Ishikawa (cell line): Measurements from ENCODE around the gene STARD8.

ENCODE experiments used
- CEBPB ChIP-seq: IDR thresholded peaks from 2 replicates; pipeline ENCODE4 v1.6.1; 2012
- CREB1 ChIP-seq: IDR thresholded peaks from 2 replicates; pipeline ENCODE4 v1.6.1; 2012; ENCODE audit warnings: low read depth
- EGR1 ChIP-seq: IDR thresholded peaks from 2 replicates; pipeline ENCODE4 v1.6.1; 2012
- EP300 ChIP-seq: IDR thresholded peaks from 2 replicates; pipeline ENCODE4 v1.6.1; 2012; ENCODE audit warnings: borderline replicate concordance
- FOXM1 ChIP-seq: IDR thresholded peaks from 2 replicates; pipeline ENCODE4 v1.6.1; 2012; ENCODE audit warnings: low read depth, borderline replicate concordance
- NFIC ChIP-seq: IDR thresholded peaks from 2 replicates; pipeline ENCODE4 v1.6.1; 2012
- RAD21 ChIP-seq: IDR thresholded peaks from 2 replicates; pipeline ENCODE4 v1.6.1; 2012; ENCODE audit warnings: low read depth
- TAF1 ChIP-seq: IDR thresholded peaks from 2 replicates; pipeline ENCODE4 v1.6.1; 2012; ENCODE audit warnings: low read depth, mild to moderate bottlenecking
- TCF12 ChIP-seq: IDR thresholded peaks from 2 replicates; pipeline ENCODE4 v1.6.1; 2012; ENCODE audit warnings: low read depth
- TEAD4 ChIP-seq: IDR thresholded peaks from 2 replicates; pipeline ENCODE4 v1.6.1; 2012
- YY1 ChIP-seq: IDR thresholded peaks from 2 replicates; pipeline ENCODE4 v1.6.1; 2012; ENCODE audit warnings: low read depth
- ZBTB7A ChIP-seq: IDR thresholded peaks from 2 replicates; pipeline ENCODE4 v1.6.1; 2012; ENCODE audit warnings: low read depth
- TF ChIP-seq, protein P1 (sequence below): IDR thresholded peaks from 2 replicates; pipeline ENCODE4 v1.6.1; 2012
- TF ChIP-seq, protein P2 (sequence below): IDR thresholded peaks from 2 replicates; pipeline ENCODE4 v1.6.1; 2012; ENCODE audit warnings: low read depth, mild to moderate bottlenecking
- TF ChIP-seq, protein P3 (sequence below): IDR thresholded peaks from 2 replicates; pipeline ENCODE4 v1.6.1; 2012

Gene STARD8

DNA sequence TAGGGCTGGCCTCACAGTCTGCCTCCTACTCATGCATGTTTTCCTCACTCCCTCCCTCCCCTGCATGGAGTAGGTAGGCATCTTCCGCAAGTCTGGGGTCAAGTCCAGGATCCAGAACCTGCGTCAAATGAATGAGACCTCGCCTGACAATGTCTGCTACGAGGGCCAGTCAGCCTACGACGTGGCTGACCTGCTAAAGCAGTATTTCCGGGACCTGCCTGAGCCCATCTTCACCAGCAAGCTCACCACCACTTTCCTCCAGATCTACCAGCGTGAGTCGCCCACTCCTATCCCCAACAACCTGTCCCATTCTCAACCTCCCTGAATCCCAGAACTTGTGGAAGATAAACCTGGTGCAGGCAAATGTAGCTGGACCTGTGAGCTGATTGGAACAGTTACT is 73.4 kb downstream of the STARD8 start:
- TF ChIP-seq, protein P1, sequence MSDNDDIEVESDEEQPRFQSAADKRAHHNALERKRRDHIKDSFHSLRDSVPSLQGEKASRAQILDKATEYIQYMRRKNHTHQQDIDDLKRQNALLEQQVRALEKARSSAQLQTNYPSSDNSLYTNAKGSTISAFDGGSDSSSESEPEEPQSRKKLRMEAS: no peak
- TF ChIP-seq YY1 (no peak), CREB1 (no peak), NFIC (no peak), FOXM1 (no peak), TEAD4 (no peak), RAD21 (no peak), EGR1 (no peak), TAF1 (no peak), ZBTB7A (no peak)
- TF ChIP-seq, protein P2, sequence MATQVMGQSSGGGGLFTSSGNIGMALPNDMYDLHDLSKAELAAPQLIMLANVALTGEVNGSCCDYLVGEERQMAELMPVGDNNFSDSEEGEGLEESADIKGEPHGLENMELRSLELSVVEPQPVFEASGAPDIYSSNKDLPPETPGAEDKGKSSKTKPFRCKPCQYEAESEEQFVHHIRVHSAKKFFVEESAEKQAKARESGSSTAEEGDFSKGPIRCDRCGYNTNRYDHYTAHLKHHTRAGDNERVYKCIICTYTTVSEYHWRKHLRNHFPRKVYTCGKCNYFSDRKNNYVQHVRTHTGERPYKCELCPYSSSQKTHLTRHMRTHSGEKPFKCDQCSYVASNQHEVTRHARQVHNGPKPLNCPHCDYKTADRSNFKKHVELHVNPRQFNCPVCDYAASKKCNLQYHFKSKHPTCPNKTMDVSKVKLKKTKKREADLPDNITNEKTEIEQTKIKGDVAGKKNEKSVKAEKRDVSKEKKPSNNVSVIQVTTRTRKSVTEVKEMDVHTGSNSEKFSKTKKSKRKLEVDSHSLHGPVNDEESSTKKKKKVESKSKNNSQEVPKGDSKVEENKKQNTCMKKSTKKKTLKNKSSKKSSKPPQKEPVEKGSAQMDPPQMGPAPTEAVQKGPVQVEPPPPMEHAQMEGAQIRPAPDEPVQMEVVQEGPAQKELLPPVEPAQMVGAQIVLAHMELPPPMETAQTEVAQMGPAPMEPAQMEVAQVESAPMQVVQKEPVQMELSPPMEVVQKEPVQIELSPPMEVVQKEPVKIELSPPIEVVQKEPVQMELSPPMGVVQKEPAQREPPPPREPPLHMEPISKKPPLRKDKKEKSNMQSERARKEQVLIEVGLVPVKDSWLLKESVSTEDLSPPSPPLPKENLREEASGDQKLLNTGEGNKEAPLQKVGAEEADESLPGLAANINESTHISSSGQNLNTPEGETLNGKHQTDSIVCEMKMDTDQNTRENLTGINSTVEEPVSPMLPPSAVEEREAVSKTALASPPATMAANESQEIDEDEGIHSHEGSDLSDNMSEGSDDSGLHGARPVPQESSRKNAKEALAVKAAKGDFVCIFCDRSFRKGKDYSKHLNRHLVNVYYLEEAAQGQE: no peak
- TF ChIP-seq, protein P3, sequence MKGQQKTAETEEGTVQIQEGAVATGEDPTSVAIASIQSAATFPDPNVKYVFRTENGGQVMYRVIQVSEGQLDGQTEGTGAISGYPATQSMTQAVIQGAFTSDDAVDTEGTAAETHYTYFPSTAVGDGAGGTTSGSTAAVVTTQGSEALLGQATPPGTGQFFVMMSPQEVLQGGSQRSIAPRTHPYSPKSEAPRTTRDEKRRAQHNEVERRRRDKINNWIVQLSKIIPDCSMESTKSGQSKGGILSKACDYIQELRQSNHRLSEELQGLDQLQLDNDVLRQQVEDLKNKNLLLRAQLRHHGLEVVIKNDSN: no peak

DNA sequence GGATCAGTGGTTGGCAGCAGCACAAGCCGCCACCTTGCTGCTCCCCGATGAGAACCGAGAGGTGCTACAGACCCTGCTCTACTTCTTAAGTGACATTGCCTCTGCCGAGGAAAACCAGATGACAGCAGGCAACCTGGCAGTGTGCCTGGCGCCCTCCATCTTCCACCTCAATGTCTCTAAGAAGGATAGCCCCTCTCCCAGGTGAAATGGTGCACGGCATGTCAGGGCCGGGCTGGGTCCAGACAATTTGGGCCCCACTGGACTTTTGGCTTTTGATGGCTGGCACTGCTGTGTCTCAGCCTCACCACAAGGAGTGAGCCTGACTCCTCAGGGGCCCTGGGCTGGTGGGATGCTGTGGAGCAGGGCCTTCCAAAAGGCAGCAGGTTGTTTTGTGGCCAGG is 74.1 kb downstream of the STARD8 start:
- TF ChIP-seq YY1 (no peak), TEAD4 (no peak), FOXM1 (no peak), CREB1 (no peak), NFIC (no peak), TCF12 (no peak), TAF1 (no peak), RAD21 (no peak), ZBTB7A (no peak), EGR1 (no peak), EP300 (no peak), CEBPB (no peak)
- TF ChIP-seq, protein P1: no peak
- TF ChIP-seq, protein P3: no peak
- TF ChIP-seq, protein P2: no peak

DNA sequence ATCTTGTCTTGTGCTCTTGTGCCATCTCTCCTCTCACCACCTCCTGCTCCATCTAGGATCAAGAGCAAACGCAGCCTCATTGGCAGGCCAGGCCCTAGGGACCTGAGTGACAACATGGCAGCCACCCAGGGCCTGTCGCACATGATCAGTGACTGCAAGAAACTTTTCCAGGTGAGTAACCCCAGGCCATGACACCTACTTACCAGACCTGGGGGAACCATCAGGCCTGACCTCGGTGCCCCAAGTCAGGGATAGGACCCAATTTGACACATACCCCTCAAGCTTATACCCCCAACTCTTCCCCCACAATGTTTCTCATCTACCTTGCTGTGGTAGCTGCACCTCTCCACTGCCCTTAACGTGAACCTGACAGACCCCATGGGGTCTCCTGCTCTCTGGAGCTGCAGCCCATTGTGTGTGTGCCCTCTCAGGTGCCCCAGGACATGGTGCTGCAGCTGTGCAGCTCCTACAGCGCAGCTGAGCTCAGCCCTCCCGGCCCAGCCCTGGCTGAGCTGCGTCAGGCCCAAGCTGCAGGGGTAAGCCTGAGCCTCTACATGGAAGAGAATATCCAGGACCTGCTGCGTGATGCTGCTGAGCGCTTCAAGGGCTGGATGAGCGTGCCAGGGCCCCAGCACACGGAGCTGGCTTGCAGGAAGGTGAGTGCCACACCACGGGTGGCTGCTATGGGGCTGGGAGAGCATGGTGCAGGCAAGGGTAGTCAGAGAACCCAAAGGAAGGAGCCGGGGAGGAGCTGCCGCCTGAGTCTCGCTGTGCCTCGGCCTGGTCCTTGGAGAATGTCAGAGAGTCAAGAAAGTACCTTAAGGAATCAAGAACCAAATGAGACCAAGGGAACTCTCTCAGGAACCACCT is 74.8 kb downstream of the STARD8 start:
- no peak for TF ChIP-seq TAF1
- TF ChIP-seq EGR1: no peak
- TF ChIP-seq FOXM1: no peak
- no peak for TF ChIP-seq ZBTB7A
- no peak for TF ChIP-seq CEBPB
- TF ChIP-seq TEAD4: no peak
- no peak for TF ChIP-seq TCF12
- TF ChIP-seq, protein P3: no peak
- TF ChIP-seq, protein P2: no peak
- TF ChIP-seq RAD21: no peak
- TF ChIP-seq CREB1: no peak
- no peak for TF ChIP-seq YY1
- no peak for TF ChIP-seq EP300
- TF ChIP-seq, protein P1: no peak
- TF ChIP-seq NFIC: no peak
